A549 (cell line): Measurements from ENCODE around the gene BBX. TPM values are rescaled to one million over a fixed set of nuclear protein-coding genes. Genes with fewer than 3 reads are reported as not detected.

Experiments used
- ATAC-seq, 2 experiments: fragments of 200-7000 bp in 1 of 2; fragments of >200 bp in 1 of 2; cut with Nextera tagmentation in 1 of 2; cut with Tn5 transposase in 1 of 2; 3 replicates each; pipeline versions ENCODE4 v1.8.0 to v1.9.1; 2018 to 2020; ENCODE audit warnings: mild to moderate bottlenecking in 1 of 2, moderate library complexity in 1 of 2
- CTCF ChIA-PET: fragments of 300-600 bp; sonication (Branson Sonifier 250); formaldehyde crosslinking; extraction: SDS; loops from one replicate; lab custom pipeline; 2021; ENCODE audit warnings: antibody characterized with exemption, inconsistent platforms; lab: Yijun Ruan, JAX
- POLR2A ChIA-PET: fragments of 350-600 bp; formaldehyde crosslinking; extraction: SDS; loops from one replicate; lab custom pipeline; 2021; ENCODE audit warnings: antibody characterized with exemption, inconsistent platforms; lab: Yijun Ruan, JAX
- DNase-seq, 2 experiments: peaks; one replicate each; pipeline versions ENCODE4 v3.0.0 to v3.0.0-alpha.2; 2011 to 2016; ENCODE audit warnings: low read depth in 1 of 2, low spot score in 1 of 2
- FAIRE-seq: peaks from 2 replicates; lab custom pipeline; 2011; peaks lifted over from hg19 to GRCh38; lab: Jason Lieb, UNC
- H3K27ac ChIP-seq, 2 experiments: fragments of >200 bp; sonication (Bioruptor Twin); formaldehyde crosslinking; 3 replicates each; pipeline ENCODE4 v1.5.1; 2016 to 2017
- H3K4me1 ChIP-seq: fragments of >200 bp; sonication (Bioruptor Twin); formaldehyde crosslinking; 3 replicates; pipeline ENCODE4 v1.6.1; 2016
- H3K4me2 ChIP-seq: fragments of >200 bp; sonication (Bioruptor Twin); formaldehyde crosslinking; 3 replicates; pipeline ENCODE4 v1.6.1; 2016
- H3K4me3 ChIP-seq: fragments of >200 bp; sonication (Bioruptor Twin); formaldehyde crosslinking; 3 replicates; pipeline ENCODE4 v1.5.1; 2016
- H3K9me3 ChIP-seq: fragments of >200 bp; sonication (Bioruptor Twin); formaldehyde crosslinking; 3 replicates; pipeline ENCODE4 v1.6.1; 2016
- BHLHE40 ChIP-seq: IDR thresholded peaks from 2 replicates; pipeline ENCODE4 v1.6.1; 2012; ENCODE audit warnings: low read depth, low read length, inconsistent platforms
- CEBPB ChIP-seq, 2 experiments: fragments of >200 bp in 1 of 2; sonication (Bioruptor Twin) in 1 of 2; formaldehyde crosslinking in 1 of 2; IDR thresholded peaks; 2 replicates each; pipeline ENCODE4 v1.6.1; 2012 to 2016
- EP300 ChIP-seq, 2 experiments: fragments of >200 bp; sonication (Bioruptor Twin); formaldehyde crosslinking; IDR thresholded peaks; 2 replicates in 1 of 2; 3 replicates in 1 of 2; pipeline ENCODE4 v1.6.1; 2016 to 2017
- ESRRA ChIP-seq: fragments of 150-350 bp; IDR thresholded peaks from 2 replicates; pipeline ENCODE4 v1.6.1; 2014; ENCODE audit warnings: mild to moderate bottlenecking, low read length, borderline replicate concordance
- FOSL2 ChIP-seq, 2 experiments: fragments of 450-650 bp in 1 of 2; fragments of >200 bp in 1 of 2; sonication (Bioruptor Twin) in 1 of 2; formaldehyde crosslinking; IDR thresholded peaks; 2 replicates each; pipeline versions ENCODE4 v1.5.0 to v1.6.1; 2016 to 2020; ENCODE audit warnings: mild to moderate bottlenecking in 1 of 2, moderate library complexity in 1 of 2
- FOXS1 ChIP-seq: fragments of 250-450 bp; sonication (Bioruptor Pico); IDR thresholded peaks from 2 replicates; pipeline ENCODE4 v1.5.0; 2020; ENCODE audit warnings: mild to moderate bottlenecking, moderate library complexity
- GATA3 ChIP-seq: IDR thresholded peaks from 2 replicates; pipeline ENCODE4 v1.6.1; 2012; ENCODE audit warnings: borderline replicate concordance
- HDAC2 ChIP-seq: fragments of 200-600 bp; sonication (generic); IDR thresholded peaks from 2 replicates; pipeline ENCODE4 v1.6.1; 2016
- HEYL ChIP-seq: fragments of 250-450 bp; sonication (Bioruptor Pico); IDR thresholded peaks from 2 replicates; pipeline ENCODE4 v1.8.0; 2021; ENCODE audit warnings: mild to moderate bottlenecking, moderate library complexity
- HOXB5 ChIP-seq: fragments of 250-450 bp; sonication (Bioruptor Pico); IDR thresholded peaks from 2 replicates; pipeline ENCODE4 v1.5.0; 2020; ENCODE audit warnings: mild to moderate bottlenecking, moderate library complexity
- JUN ChIP-seq, 2 experiments: fragments of >200 bp; sonication (Bioruptor Twin); formaldehyde crosslinking; IDR thresholded peaks; 2 replicates in 1 of 2; 3 replicates in 1 of 2; pipeline ENCODE4 v1.6.1; 2016 to 2017
- KDM1A ChIP-seq: fragments of 200-600 bp; sonication (generic); IDR thresholded peaks from 2 replicates; pipeline ENCODE4 v1.6.1; 2016; ENCODE audit warnings: low read depth, mild to moderate bottlenecking
- MAFK ChIP-seq: fragments of 450-650 bp; IDR thresholded peaks from 2 replicates; pipeline ENCODE4 v1.6.1; 2014; ENCODE audit not compliant: partially characterized antibody
- NFE2L2 ChIP-seq: fragments of 150-350 bp; conservative IDR thresholded peaks from 2 replicates; pipeline ENCODE4 v1.6.1; 2014; ENCODE audit warnings: low read length
- NPAS2 ChIP-seq: fragments of 250-450 bp; sonication (Bioruptor Pico); IDR thresholded peaks from 2 replicates; pipeline ENCODE4 v1.8.0; 2022; ENCODE audit warnings: mild to moderate bottlenecking, moderate library complexity, borderline replicate concordance
- POLR2AphosphoS2 ChIP-seq: conservative IDR thresholded peaks from 2 replicates; pipeline ENCODE4 v1.6.1; 2012; ENCODE audit warnings: low read length, improper control_type of control experiment, inconsistent platforms
- RAD21 ChIP-seq, 2 experiments: fragments of >200 bp in 1 of 2; sonication (Bioruptor Twin) in 1 of 2; formaldehyde crosslinking in 1 of 2; IDR thresholded peaks in 1 of 2; conservative IDR thresholded peaks in 1 of 2; 2 replicates in 1 of 2; 3 replicates in 1 of 2; pipeline ENCODE4 v1.6.1; 2012 to 2018; ENCODE audit warnings: inconsistent platforms in 1 of 2
- RARB ChIP-seq: fragments of 250-450 bp; sonication (Bioruptor Pico); IDR thresholded peaks from 2 replicates; pipeline ENCODE4 v1.8.0; 2021; ENCODE audit warnings: mild to moderate bottlenecking, moderate library complexity
- RCOR1 ChIP-seq: fragments of 150-350 bp; IDR thresholded peaks from 2 replicates; pipeline ENCODE4 v1.6.1; 2014; ENCODE audit warnings: antibody characterized with exemption, low read length, low read depth
- RFX5 ChIP-seq: fragments of 450-650 bp; IDR thresholded peaks from 2 replicates; pipeline ENCODE4 v1.7.1; 2014; ENCODE audit warnings: antibody characterized with exemption, mild to moderate bottlenecking, moderate library complexity
- RNF2 ChIP-seq: fragments of 200-600 bp; sonication (generic); IDR thresholded peaks from 2 replicates; pipeline ENCODE4 v1.6.1; 2016; ENCODE audit warnings: low read depth, mild to moderate bottlenecking, antibody characterized with exemption, moderate library complexity, borderline replicate concordance
- SMC3 ChIP-seq: fragments of >200 bp; sonication (Bioruptor Twin); formaldehyde crosslinking; IDR thresholded peaks from 3 replicates; pipeline ENCODE4 v1.6.1; 2018; ENCODE audit warnings: inconsistent platforms
- ZC3H11A ChIP-seq: fragments of 450-650 bp; IDR thresholded peaks from 2 replicates; pipeline ENCODE4 v1.6.1; 2014; ENCODE audit warnings: antibody characterized with exemption, mild to moderate bottlenecking
- ZNF302 ChIP-seq: fragments of 250-450 bp; sonication (Bioruptor Pico); IDR thresholded peaks from 2 replicates; pipeline ENCODE4 v1.9.0; 2021; ENCODE audit warnings: inconsistent platforms, mild to moderate bottlenecking, moderate library complexity
- ZSCAN20 ChIP-seq: fragments of 250-450 bp; sonication (Bioruptor Pico); IDR thresholded peaks from 2 replicates; pipeline ENCODE4 v1.8.0; 2022; ENCODE audit warnings: mild to moderate bottlenecking, moderate library complexity
- WGBS: methylation state at CpG from one replicate; pipeline ENCODE4 v1.1.6; 2017; ENCODE audit errors: missing lambda C conversion rate; 5-methylcytosine and 5-hydroxymethylcytosine counted together
- polyA plus RNA-seq, 4 experiments: library from polyadenylated mRNA; depleted of rRNA in 3 of 4; stranded (reverse); fragments of >200 nt; fragmentation: RNase III in 1 of 4; extraction: RNeasy Plus Mini Kit Qiagen cat#74134 plus additional on column Dnase treatment in 1 of 4; gene quantifications; 2 replicates in 3 of 4; 3 replicates in 1 of 4; pipeline ENCODE4 v1.2.3, GENCODE V29; 2011 to 2017
- TF ChIP-seq, protein P1 (sequence below): fragments of >200 bp; sonication (Bioruptor Twin); formaldehyde crosslinking; IDR thresholded peaks from 2 replicates; pipeline ENCODE4 v1.6.1; 2016
- TF ChIP-seq, protein P2 (sequence below): IDR thresholded peaks from 2 replicates; pipeline ENCODE4 v1.6.1; 2012; ENCODE audit warnings: low read depth, borderline replicate concordance
- TF ChIP-seq, protein P3 (sequence below): fragments of 450-650 bp; IDR thresholded peaks from 2 replicates; pipeline ENCODE4 v1.6.1; 2014; ENCODE audit warnings: antibody characterized with exemption
- TF ChIP-seq, protein P4 (sequence below): fragments of 250-450 bp; sonication (Bioruptor Pico); IDR thresholded peaks from 2 replicates; pipeline ENCODE4 v1.5.0; 2020; ENCODE audit warnings: low read depth, mild to moderate bottlenecking, moderate library complexity
- TF ChIP-seq, protein P5 (sequence below): fragments of >200 bp; sonication (Bioruptor Twin); formaldehyde crosslinking; IDR thresholded peaks from 3 replicates; pipeline ENCODE4 v1.6.1; 2016
- TF ChIP-seq, protein P6 (sequence below): IDR thresholded peaks from 2 replicates; pipeline ENCODE4 v1.6.1; 2012

BBX gene
- polyA plus RNA-seq, 2 of the 4 experiments (the other 2 are of a cell fraction): 16.7 to 62.8 TPM

DNA sequence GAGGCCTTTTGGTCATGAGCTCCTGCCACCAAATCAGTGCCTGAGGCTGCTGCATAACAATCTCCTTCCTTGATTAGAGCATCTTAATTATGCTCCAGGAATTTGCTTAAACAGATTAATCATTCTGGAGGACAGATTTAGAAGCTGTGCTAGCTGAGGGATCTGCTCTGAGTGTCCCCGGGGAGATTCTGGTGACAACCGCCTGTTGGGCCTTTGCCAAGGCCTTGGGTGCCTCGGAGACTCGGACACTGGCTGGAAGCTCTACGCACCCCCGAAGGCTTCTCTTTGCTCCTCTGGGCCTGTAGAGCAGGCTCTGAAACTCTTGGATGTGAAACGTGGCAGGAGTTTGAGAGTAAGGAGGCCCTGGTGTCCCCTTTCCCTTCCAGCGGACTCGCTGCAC is 304.0 kb downstream of the BBX start:
- ATAC-seq (no peak), DNase-seq (no peak), FAIRE-seq (no peak)
- Histone ChIP-seq H3K4me1 (no peaks in the 10 kb centered on the region), H3K9me3 (no peaks in the 10 kb centered on the region), H3K27ac (no peak overlapping the region), H3K4me2 (no peak overlapping the region), H3K4me3 (no peak overlapping the region)
- CTCF ChIA-PET: interaction anchor here (0.6 to 1.5 kb wide), 2 partner anchors 9 to 18 kb away, joined by 3 read pairs; no protein-coding TSS in a partner anchor
- POLR2A ChIA-PET: no interaction called here
- 77% methylated on average over 9 of the region's 9 CpGs for WGBS
- TF ChIP-seq ZC3H11A (no peak), RAD21 (conservative IDR thresholded peaks at IDR 0.05 in 1 of 2, IDR thresholded peaks at IDR 0.05 in 1 of 2) (no peak), GATA3 (no peak), RNF2 (no peak), ZNF302 (CRISPR knock-in tag) (no peak), JUN (IDR thresholded peaks at IDR 0.05) (no peak), POLR2AphosphoS2 (no peak), SMC3 (no peak), HOXB5 (CRISPR knock-in tag) (no peak), KDM1A (no peak), MAFK (no peak), FOSL2 (IDR thresholded peaks at IDR 0.05) (no peak), FOSL2 (CRISPR knock-in tag; IDR thresholded peaks at IDR 0.05) (no peak), NFE2L2 (no peak), RARB (no peak)
- TF ChIP-seq, protein P1, sequence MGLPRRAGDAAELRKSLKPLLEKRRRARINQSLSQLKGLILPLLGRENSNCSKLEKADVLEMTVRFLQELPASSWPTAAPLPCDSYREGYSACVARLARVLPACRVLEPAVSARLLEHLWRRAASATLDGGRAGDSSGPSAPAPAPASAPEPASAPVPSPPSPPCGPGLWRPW: no peak
- TF ChIP-seq, protein P2, sequence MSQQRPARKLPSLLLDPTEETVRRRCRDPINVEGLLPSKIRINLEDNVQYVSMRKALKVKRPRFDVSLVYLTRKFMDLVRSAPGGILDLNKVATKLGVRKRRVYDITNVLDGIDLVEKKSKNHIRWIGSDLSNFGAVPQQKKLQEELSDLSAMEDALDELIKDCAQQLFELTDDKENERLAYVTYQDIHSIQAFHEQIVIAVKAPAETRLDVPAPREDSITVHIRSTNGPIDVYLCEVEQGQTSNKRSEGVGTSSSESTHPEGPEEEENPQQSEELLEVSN: no peak
- TF ChIP-seq, protein P3, sequence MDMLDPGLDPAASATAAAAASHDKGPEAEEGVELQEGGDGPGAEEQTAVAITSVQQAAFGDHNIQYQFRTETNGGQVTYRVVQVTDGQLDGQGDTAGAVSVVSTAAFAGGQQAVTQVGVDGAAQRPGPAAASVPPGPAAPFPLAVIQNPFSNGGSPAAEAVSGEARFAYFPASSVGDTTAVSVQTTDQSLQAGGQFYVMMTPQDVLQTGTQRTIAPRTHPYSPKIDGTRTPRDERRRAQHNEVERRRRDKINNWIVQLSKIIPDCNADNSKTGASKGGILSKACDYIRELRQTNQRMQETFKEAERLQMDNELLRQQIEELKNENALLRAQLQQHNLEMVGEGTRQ: no peak

DNA sequence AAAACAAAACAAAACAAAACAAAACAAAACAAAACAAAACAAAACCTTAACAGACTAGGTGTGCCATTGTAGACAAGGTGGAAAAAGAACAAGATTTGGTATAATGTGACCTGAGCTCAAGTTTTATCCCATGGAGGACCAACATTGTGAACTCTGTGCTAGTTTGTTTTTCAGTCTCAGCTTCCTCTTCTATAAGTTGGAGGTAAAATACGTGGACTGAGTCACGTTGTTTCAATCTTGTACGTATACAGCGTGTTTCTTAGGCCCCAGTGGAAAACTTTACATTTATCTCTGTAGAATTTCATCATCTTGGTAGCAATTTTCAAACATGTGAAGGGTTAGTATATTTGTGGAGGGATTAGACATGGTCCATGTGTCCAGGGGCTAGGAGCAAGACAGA is 306.4 kb downstream of the BBX start:
- Histone ChIP-seq H3K4me1 (no peaks in the 10 kb centered on the region), H3K4me2 (no peak overlapping the region), H3K9me3 (no peaks in the 10 kb centered on the region), H3K27ac (no peak overlapping the region), H3K4me3 (no peak overlapping the region)
- ATAC-seq (no peak), FAIRE-seq (no peak), DNase-seq (no peak)
- ChIA-PET CTCF (interaction anchor here (1.8 kb wide), 1 partner anchor 17 kb away, joined by 5 read pairs; no protein-coding TSS in a partner anchor), POLR2A (no interaction called here)
- 86% methylated on average over 4 of the region's 4 CpGs for whole genome bisulfite sequencing
- TF ChIP-seq RFX5 (no peak), FOXS1 (no peak), ZSCAN20 (CRISPR knock-in tag) (no peak), ESRRA (no peak), BHLHE40 (no peak), CEBPB (IDR thresholded peaks at IDR 0.05) (no peak), MAFK (no peak), HEYL (CRISPR knock-in tag) (no peak), HDAC2 (no peak), SMC3 (no peak), RCOR1 (no peak), NPAS2 (no peak), EP300 (IDR thresholded peaks at IDR 0.05) (no peak), FOSL2 (IDR thresholded peaks at IDR 0.05) (no peak), FOSL2 (CRISPR knock-in tag; IDR thresholded peaks at IDR 0.05) (no peak)
- TF ChIP-seq, protein P4, sequence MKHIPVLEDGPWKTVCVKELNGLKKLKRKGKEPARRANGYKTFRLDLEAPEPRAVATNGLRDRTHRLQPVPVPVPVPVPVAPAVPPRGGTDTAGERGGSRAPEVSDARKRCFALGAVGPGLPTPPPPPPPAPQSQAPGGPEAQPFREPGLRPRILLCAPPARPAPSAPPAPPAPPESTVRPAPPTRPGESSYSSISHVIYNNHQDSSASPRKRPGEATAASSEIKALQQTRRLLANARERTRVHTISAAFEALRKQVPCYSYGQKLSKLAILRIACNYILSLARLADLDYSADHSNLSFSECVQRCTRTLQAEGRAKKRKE (CRISPR knock-in tag): no peak
- TF ChIP-seq, protein P5, sequence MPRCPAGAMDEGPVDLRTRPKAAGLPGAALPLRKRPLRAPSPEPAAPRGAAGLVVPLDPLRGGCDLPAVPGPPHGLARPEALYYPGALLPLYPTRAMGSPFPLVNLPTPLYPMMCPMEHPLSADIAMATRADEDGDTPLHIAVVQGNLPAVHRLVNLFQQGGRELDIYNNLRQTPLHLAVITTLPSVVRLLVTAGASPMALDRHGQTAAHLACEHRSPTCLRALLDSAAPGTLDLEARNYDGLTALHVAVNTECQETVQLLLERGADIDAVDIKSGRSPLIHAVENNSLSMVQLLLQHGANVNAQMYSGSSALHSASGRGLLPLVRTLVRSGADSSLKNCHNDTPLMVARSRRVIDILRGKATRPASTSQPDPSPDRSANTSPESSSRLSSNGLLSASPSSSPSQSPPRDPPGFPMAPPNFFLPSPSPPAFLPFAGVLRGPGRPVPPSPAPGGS: no peak
- TF ChIP-seq, protein P6, sequence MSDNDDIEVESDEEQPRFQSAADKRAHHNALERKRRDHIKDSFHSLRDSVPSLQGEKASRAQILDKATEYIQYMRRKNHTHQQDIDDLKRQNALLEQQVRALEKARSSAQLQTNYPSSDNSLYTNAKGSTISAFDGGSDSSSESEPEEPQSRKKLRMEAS: no peak
- TF ChIP-seq, protein P2: no peak
